NOMO-1 (cell line): ENCODE measurements around the gene SLC22A5.

Source experiments
- DNase-seq, 2 experiments: peaks; one replicate each; lab custom pipeline; 2025; ENCODE audit not compliant: unreplicated experiment in 2 of 2; lab: John Stamatoyannopoulos, UW

SLC22A5 gene

DNA sequence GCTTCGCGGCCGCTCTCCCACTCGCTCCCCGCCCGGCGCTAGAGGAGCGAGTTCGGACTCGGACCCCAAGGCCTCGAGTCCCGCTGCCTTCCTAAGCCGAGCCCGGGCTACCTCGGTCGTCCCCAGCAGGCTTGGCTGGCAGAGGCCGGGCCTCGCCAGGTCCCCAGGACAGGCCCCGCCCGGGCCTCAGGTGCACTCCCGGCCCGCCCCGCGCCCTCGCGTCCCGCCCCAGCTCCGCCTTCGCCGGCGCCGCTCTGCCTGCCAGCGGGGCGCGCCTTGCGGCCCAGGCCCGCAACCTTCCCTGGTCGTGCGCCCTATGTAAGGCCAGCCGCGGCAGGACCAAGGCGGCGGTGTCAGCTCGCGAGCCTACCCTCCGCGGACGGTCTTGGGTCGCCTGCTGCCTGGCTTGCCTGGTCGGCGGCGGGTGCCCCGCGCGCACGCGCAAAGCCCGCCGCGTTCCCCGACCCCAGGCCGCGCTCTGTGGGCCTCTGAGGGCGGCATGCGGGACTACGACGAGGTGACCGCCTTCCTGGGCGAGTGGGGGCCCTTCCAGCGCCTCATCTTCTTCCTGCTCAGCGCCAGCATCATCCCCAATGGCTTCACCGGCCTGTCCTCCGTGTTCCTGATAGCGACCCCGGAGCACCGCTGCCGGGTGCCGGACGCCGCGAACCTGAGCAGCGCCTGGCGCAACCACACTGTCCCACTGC is at the start of gene SLC22A5:
TSS of gene SLC22A5 (plus strand) at position 237 of the 707 bp plus-strand sequence. CDS start at position 500, 263 bp downstream.
- peak; percentile 39 to 65 for DNase-seq

DNA sequence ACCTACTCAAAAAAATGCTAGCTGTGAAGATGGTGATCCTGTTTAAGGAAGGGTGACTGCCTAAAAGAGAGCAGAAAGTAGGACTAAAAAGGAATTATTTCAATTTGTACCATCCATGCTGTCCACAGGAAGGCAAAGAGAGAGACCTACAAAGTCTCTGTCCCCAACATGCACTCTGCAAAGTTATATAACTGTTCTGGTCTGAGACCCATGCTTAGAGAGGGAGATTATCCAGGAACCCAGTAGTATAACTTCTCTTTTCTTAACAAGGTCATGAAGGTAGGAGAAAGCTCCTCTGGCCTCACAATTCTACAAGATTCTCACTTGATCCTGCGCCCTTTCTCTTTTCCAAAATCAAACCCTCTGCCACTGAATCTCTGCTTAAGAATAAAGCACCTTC is 49.5 kb upstream of the SLC22A5 start:
- no peak for DNase-seq

DNA sequence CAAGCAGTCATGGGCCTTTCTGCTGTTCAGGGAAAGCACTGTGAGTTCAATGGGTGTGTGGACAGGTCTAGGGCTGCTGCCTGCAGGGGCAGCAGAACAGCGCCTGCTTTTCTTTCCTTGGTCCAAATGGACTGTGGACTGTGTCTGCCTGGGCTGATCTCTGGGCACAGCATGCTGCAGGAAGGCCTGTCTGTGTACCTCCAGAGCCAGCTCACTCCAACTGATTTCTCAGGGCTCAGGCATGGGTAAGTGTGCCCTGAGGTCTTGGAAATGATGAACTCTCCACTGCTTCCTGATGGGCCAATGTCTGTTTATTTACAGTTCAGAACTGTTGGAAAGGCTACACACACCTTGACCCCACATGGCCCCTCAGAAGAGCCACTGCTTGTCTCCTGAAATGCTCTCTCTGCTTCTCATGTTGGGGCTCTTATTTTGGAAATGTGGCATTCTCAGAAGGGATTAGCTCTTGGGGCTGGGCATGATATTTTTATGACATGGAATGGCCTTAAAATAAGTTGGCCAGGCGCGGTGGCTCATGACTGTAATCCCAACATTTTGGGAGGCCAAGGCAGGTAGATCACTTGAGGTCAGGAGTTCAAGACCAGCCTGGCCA is 48.3 kb upstream of the SLC22A5 start:
- no peak for DNase-seq

DNA sequence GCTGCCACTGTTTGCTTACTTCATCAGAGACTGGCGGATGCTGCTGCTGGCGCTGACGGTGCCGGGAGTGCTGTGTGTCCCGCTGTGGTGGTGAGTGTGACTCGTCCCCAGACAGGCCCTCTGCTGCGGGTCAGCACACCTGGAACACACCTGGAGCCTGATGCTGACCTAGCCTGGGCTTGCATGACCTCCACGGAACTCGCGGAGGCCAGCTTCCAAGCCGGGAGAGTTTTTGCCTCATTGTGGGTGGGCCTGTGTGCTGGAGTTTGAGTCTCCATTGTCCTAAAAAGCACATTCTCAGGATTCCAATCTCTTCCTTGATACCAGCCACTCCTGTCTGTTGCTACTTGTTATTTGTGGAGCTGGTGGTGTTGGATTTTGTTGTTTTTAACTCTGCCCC is 47.2 kb upstream of the SLC22A5 start:
- DNase-seq = no peak

DNA sequence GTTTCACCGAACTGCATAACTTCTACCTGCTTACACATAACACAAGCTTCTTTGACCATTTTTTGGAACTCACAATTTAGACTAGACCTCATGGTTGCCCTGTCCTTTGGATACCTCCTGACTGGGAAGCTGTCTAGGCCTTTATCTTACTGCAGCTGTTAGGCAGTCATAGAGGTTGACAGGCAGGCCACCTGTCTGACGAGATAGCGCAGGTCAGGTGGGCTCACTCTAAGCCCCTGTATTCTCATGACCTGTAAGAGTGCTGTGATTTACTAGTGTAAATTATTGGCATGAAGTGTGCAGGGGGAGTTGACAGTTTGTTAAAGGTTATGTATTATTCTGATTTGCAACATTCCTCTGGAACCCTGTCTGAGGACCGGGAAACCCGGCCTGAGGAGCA is 46.3 kb upstream of the SLC22A5 start:
- no peak for DNase-seq

DNA sequence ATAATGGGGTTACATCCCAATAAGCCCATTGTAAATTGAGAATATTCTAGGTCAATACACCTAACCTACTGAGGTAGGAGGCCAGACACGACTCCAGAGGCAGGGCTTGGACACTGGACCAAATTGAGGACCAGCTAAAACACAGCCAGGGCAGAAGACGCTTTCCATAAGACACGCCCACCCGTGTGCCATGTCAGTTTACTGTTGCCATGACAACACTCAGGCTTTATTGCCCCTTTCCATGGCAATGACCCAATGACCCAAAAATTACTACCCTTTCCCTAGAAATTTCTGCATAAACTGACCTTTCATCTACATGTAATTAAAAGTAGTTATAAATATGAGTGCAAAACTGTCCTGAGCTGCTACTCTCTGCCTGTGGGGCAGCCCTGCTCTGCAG is 43.8 kb upstream of the SLC22A5 start:
- DNase-seq = no peak

DNA sequence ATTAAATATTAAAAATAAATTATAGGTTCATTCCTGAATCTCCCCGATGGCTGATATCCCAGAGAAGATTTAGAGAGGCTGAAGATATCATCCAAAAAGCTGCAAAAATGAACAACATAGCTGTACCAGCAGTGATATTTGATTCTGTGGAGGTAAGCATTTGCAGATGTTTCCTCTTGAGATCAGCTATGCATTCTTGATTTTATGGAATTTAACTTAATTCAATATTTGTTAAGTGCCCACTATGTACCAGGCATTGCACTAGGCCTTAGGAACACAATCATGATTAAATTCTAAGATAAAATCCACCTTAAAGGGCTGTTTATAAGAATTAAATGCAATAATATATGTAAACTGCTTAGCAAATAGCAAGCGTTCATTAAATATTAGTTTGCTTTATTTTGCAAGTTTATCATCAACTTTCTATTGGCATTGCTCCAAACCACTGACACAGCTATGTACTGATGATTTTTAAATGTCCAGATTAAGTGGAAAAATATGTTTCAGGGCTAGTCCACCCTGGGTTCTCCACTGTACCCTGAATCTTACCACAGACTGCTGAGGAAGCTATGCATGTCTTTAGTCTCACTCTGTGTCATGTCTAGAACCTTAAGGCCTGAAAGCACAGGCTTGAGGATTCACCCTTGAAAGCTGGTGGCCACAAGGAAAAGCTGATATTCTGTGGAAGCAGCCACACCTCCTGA is 42.1 kb upstream of the SLC22A5 start:
- no peak for DNase-seq

DNA sequence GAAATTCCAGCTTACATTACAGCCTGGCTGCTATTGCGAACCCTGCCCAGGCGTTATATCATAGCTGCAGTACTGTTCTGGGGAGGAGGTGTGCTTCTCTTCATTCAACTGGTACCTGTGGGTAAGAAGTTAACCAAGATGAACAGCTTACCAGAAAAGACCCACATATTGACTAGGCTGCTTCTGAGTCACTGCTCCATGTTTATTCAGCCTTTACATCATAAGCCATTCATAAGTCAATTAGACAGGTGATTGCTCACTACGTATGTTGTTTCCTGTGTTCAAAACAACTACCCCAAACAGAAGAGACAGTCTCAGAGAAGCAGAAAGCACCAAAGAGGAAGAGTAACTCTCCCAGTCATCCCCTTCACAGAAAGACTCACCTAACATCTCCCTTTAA is 34.7 kb upstream of the SLC22A5 start:
- DNase-seq = no peak

DNA sequence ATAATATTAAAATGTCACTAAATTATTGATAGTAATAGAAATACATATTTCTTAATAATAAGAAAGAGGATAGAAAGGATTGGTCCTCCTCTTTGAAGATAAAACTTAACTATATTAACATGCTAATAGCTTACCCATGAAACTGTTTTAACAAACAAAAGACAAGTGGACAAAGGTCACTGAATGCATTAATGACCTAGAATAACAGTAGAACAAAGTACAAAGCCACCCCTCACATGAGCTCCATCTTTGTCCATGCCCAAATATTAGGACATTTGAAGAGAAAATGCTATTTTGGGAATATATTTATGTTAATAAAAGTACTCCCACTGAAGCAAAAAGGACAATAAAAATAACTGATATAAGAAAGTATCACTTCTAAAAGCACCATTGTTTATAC is 34.1 kb upstream of the SLC22A5 start:
- no peak for DNase-seq

DNA sequence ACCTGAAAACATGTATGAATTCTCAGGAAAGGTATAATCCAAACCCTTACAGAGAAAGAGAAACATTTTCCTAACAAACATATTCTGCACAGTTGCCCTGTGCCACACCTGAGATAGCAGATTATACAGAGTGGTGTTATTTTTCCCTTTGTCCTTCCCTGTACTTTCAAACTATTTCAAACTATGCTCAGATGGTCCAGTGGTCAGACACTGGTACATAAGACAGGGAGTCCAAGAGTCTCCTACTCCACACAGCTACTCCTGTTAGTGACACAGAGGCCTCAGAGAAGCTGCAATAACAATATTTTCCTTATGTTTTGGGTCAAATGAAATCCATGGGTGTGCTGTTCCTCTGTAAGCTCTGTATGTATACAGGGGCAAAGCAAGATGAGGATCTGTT is 30.0 kb upstream of the SLC22A5 start:
- no peak for DNase-seq

DNA sequence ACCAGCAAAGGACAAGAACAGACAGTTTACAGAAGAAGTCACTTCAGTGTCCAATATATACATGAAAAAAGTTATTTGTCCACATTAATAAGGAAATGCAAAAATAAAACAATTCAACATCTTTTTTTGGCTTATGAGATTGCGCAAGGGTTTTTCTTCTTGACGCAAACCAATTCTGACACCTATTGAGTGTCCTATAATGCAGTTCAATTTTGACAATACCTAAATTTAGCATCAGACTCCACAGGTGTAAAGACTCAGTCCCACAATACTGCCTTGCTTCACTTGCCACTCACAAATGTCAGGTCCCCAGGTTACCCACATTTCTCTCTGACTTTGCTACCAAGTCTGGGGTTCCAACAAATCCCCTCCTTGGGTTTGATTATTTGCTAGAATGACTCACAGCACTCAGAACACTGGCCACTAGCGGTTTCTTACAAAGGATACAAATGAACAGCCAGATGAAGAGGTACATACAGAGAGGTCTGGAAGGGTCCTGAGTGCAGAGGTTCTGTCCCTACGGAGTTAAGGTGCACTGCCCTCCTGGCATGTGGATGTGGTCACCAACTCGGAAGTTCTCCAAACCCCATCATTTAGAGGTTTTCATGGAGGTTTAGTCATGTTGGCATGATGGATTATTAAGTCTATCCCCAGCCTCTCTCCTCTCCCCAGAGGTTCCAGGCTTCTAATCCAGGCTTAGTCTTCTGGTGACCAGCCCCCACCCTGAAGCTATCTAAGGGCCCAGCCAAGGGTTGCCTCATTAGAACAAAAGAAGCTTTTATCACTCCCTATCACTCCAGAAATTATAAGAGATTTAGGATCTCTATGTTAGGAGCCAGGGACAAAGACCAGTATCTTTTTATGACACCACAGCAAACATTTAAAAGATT is 27.0 kb upstream of the SLC22A5 start:
- DNase-seq = no peak

DNA sequence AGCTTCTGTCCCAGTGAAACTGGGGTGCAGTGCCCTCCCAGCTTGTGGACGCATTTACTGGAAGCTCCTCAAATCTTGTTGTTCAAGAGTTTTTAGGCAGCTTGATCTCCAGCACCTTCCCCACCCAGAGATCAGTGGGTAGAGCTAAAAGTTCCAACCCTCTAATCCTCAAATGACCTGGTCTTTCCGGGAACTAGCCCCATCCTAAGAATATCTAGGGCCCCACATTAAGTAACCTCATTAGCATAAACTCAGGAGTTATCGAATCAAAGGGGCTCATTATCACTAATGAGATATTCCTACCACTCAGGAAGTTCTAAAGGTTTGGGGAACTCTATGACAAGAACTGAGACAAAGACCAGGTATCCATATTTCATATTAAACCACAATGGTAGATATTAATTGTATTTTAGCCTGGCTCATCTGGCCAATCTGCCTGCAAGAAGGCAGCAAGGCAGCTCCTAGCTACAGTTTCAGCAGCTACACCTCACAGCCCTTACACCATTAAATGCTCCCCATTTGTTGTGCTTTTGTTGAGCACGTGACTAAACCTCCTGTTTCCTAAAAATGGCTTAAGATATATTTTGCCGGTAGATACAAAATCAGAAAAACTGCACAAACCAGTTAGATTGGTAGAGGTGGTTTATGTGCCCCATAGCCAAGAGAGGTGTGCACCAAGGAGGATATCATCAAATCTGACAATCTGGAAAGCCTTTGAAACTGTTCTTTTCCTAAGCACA is 24.6 kb upstream of the SLC22A5 start:
- no peak for DNase-seq

DNA sequence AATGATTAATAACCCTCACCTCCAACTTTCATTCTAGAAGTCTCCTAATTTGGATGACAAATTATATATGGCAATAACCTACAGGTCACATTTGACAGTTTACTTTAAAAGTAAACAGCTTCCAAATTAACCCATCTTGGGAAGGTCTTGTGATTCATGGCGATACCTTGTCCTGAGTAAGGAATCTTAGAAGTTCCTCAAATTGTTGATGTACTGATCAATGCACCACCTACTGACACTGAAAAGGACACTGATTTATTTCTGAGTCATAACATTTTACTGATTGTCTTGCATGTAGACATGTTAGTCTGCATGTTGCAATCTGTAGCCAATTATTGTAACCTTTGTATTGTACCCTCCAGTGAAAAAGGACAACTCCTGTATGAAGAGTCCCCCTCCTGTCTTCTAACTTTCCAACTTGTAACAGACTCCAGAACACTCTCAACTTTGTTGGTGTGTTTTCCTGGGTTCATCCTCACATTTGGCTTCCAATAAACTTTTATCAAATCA is 16.0 kb upstream of the SLC22A5 start:
- peak in 1 of 2 experiments; percentile 1 for DNase-seq

DNA sequence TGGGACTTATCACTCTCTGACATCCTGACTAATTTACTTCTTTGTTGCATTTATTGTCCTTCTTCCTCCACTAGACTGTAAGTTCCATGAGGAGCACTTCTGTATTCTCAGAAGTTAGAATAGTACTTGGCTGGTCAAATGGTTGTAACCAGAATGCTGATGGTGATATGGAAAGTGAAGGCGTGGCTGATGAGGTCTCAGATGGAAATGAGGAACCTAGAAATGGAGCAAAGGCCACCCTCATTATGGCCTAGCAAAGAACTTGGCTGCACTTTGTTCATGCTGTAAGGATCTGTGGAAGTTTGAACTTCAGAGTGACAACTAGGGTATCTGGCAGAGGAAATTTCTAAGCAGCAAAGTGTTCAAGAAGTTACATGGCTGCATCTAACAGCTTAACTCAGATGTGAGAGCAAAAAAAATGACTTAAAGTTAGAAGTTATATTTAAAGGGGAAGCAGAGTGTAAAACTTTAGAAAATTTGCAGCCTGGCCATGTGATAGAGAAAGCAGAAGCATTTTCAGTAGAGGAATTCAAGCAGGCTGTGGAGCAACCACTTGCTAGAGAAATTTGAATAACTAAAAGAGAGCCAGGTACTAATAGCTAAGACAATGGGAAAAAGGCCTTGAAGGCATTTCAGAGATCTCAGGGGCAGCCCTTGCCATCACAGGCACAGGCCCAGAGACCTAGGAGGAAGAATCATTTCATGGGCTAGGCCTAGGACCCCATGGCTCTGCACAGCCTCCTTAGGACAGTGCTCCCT is 14.9 kb upstream of the SLC22A5 start:
- DNase-seq = peak; percentile 70 to 91

DNA sequence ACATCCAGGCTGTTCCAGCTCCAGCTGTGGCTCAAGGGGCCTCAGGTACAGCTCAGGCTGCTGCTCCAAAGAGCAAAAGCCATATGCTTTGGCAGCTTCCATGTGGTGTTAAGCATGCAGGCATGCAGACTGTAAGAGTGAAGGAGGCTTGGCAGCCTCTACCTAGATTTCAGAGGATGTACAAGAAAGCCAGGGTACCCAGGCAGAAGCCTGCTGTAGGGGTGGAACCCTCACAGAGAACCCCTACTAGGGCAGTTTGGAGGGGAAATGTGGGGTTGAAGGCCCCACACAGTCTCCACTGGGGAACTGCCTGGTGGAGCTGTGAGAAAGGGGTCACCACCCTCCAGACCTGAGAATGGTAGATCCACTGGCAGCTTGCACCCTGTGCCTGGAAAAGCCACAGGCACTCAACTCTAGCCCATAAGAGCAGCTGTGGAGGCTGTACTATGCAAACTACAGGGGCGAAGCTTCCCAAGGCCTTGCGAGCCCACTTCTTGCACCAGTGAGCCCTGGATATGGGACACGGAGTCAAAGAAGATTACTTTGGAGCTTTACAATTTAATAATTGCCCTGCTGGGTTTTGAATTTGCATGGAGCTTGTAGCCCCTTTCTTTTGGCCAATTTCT is 14.3 kb upstream of the SLC22A5 start:
- DNase-seq = no peak

DNA sequence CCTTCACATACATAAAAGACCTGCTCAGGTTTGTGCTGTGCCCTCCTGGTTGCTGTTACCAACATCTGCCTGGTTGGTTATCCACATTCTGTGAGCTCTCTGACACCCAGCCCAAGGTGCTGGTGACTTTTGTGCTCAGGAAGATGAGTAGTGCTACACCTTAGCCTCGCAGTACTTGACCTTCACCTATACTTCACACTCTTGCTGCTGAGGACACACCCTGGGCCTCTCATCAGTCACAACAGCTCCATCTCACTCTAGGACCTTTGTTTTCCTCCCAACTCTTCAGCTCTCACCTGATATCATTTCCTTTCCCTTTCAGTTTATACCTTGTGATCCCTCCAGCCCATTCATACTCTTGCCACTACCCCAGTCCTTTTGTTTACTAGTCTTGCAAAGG is 10.7 kb upstream of the SLC22A5 start:
- no peak for DNase-seq

DNA sequence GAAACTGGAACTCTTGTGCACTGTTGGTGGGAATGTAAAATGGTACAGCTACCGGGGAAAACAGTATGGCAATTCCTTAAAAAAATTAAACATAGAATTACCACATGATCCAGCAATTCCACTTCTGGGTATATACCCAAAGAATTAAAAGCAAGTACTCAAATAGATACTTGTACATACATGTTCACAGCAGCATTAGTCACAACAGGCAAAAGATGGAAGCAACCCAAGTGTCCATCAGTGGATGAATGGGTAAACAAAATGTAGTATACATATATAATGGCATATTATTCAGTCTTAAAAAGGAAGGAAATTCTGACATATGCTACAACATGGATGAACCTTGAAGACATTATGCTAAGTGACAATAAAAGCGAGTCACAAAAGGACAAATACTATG is 7.4 kb upstream of the SLC22A5 start:
- DNase-seq = no peak

DNA sequence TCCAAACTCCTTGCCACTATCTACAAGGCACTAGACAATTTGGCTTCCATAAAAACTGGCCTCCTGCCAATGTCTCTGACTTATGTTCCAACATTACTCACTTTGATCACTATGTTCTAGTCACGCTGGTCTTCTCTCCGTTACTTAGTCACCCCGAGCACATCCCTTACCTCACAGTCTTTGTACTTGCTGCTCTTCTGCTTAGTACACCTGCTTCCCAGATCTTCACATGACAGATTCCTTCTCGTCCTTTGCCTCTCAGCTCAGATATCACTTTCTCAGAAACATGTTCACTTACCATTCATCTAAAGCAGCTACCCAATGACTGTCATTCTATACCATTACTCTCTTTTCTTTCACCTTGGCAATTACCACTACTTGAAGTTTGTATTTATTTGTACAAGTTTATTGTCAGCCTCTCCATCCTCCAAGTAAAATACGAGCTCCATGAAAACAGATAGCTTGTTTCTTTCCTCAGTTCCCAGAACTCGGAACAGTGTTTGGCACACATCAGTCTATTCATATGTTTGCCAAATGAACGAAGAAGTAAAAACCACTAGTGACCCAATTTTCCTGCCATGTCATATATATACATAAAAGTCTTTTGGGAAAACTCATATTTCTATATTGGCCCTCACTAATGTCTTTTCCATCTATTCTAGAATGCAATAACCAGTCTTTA is 5.9 kb upstream of the SLC22A5 start:
- DNase-seq = no peak
